NCI-H524 (cell line): ENCODE data around the gene AK5.
A peak's percentile ranks its signal among the peaks of the same experiment; 100 is the strongest.

ENCODE experiments used
- DNase-seq, 2 experiments: peaks; one replicate each; lab custom pipeline; 2025; lab: John Stamatoyannopoulos, UW

The AK5 gene, protein sequence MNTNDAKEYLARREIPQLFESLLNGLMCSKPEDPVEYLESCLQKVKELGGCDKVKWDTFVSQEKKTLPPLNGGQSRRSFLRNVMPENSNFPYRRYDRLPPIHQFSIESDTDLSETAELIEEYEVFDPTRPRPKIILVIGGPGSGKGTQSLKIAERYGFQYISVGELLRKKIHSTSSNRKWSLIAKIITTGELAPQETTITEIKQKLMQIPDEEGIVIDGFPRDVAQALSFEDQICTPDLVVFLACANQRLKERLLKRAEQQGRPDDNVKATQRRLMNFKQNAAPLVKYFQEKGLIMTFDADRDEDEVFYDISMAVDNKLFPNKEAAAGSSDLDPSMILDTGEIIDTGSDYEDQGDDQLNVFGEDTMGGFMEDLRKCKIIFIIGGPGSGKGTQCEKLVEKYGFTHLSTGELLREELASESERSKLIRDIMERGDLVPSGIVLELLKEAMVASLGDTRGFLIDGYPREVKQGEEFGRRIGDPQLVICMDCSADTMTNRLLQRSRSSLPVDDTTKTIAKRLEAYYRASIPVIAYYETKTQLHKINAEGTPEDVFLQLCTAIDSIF

DNA sequence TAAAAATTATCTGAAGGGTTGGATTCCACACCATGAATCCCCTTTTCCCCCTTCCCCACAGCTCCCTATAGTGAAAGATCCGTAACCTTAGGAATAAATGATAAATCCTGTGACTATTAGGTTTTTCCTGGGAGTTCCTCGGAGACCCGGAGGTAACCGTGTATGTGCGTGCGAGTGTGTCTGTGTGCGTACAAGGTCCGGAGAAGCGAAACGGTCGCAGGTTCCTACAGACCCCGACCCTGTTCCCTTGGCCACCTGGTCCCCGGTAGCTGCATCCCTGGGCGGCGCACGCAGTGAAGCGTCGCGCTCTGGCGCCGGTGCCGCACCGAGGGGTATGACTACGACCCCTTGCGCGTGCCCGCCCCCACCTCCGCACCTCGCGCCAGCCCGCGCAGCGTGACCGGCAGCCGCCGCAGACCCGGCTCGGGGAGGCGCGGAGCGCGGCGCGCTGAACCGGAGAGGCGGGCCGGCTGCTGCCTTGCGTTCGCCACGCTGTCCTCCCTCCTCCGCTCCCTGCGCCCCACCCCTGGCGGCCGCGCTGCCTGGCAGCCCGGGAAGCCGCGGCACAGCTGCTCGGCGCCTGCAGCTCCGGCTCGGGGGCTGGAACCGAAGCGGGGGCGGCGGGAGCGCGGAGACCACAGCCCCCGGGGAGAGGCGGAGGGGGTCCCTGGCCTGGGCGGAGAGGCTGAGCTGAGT lies at the start of gene AK5:
TSS of gene AK5 (plus strand) at position 529 of the 696 bp plus-strand sequence. CDS start 295 bp downstream, outside the sequence.
- peak in 1 of 2 experiments; percentile 41 for DNase-seq

DNA sequence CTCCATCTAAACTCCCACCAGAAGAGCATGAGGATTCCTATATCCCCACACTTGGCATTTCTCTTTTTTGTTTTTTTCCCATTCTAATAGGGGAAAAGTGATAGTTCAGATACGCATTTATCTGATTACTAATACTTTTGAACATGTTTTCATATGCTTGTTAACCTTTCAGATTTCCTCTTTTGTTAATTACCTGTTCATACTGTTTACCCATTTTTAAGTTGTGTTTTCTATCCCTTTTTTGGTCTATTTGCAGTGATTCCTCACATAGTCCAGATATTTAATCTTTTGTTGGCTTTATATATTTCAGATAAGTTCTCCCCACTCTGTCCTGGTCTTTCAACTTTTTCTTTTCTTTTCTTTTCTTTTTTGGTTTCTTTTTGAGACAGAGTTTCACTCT lies 49.0 kb upstream of the AK5 start:
- no peak for DNase-seq

DNA sequence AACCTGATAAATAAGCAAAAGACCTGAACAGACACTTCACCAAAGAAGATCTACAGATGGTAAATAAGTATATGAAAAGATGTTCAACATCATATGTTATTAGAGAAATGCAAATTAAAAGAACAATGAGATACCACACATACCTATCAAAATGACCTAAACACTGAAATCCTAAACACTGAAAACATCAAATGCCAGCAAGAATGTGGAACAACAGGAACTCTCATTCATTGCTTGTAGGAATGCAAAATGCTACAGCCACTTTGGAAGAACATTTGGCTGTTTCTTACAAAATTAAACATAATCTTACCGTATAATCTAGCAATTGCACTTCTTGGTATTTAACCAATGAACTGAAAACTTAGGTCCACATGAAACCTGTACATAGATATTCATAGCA lies 47.7 kb upstream of the AK5 start:
- DNase-seq: no peak

DNA sequence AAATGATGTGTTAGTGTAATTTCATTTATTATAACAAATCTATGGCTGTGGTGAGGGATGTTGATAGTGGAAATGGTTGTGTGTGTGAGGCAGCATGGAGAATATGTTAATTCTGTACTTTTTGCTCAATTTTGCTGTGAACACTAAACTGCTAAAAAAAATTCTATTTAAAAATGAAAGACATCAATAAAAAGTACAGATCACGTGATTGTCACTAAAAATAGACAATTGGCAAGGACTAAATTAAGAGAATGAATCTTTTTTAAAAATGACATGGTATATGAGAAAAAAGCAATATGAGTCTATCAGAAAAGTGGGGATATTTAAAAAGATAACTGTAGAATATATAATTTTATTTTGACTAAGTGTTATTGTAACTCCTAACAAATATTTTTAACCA lies 46.9 kb upstream of the AK5 start:
- no peak for DNase-seq

DNA sequence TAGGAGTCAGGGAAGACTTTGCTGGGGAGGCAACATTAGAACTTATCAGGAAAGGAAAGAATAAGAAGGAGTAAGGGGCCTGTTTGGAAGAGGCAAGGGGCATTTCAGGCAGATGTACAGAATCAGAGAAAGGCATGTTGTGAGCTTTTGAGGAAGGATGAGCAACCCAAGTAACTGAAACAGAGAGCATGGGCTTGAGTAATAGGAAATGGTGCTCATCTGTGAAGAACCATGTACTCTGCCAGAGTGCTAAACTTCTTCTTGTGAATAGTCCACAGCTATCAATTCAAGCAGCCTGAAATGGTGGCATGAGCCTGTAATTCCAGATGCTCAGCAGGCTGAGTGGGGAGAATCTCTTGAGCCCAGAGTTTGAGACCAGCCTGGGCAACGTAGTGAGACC lies 43.4 kb upstream of the AK5 start:
- DNase-seq: no peak

DNA sequence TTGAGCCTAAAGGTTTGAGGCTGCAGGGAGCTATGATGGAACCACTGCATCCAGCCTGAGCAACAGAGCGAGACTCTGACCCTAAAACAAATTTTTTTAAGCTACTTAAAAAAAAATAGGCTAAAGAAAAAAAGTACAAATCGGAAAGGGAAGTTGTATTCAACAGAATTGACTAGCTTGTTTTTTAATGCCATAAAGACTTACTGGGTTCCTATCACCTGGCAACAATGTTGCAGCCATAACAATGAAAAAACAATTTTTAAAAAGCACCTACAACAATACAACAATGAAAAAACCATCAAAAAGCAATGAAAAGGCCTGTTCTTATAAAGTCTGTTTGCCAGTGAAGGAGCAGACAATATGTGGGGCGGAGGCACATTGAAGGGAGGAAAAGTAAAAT lies 42.5 kb upstream of the AK5 start:
- no peak for DNase-seq

- no peak for DNase-seq
Observed at GRCh38 chr1:77245830-77246229, 36.0 kb upstream of the AK5 start.

DNA sequence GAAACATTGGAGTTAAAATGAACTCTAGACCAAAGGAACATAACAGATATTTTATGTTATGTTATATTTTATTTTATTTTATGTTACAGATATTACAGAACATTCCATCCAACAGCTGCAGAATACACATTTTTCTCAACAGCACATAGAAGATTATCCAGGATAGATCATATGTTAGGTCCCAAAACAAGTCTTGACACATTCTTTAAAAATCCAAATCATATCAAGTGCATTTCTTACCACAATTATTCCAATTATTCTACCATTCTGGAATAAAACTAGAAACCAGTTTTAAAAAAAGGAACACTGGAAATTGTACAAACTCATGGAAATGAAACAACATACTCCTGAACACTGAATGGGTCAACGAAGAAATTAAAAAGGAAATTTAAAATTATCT lies 31.7 kb upstream of the AK5 start:
- DNase-seq: no peak

DNA sequence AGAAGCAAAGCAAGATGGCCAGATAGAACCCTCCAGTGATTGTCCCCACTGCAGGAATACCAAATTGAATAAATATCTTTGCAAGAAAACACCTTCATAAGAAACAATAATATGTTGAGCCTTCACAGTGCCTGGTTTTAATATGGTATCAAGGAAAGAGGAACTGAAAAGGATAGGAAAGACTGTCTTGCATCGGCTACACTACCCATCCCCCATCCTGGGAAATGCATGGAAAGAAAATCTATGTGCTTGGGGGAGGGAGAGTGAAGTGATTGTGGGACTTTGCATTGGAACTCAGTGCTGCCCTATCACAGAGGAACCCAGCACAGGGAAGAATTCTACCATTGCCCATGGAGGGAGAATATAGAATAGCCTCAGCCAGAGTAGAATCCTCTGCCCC lies 28.6 kb upstream of the AK5 start:
- DNase-seq: no peak

GRCh38 chr1:77263708-77264107 lies 18.1 kb upstream of the AK5 start:
- no peak for DNase-seq

- no peak for DNase-seq
Observed at GRCh38 chr1:77265180-77265579, 16.6 kb upstream of the AK5 start.

DNA sequence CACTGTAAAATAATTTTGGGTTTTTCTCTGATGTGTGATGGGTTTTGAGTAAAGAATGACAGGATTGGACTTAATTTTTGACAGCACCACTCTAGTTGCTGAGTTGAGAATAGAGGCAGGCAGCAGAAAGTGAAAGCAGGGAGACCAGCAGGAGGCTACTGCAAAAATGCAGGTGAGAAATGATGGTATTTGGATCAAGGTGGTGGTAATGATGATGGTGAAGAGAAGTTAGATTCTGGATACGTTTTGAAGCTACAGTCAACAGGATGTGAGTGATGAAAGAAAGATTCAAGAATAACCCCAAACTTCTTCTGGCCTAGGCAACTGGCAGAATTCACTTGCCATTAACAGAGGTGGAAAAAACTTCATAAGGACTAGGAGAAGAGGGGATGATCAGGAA lies 14.8 kb upstream of the AK5 start:
- no peak for DNase-seq

GRCh38 chr1:77271852-77272580 lies 9.8 kb upstream of the AK5 start:
- no peak for DNase-seq

DNA sequence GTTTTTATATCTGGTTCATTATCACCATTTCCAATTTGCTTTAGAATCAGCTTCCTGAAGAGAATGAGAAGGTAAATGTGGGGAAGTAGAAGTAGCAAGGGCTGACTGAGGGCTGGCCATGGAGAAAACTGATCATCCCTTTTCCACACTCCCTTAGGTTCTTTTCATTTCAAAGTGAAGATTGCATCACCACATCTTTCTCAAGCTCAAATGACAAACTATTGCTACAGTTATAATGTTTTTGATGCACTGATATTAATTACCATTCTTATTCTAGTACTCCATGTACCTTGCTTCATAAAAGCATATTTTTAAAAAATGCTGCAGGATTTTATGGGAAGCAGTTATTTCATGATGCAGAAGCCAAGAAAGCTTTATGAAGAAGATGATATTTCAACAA lies 7.9 kb upstream of the AK5 start:
- no peak for DNase-seq

DNA sequence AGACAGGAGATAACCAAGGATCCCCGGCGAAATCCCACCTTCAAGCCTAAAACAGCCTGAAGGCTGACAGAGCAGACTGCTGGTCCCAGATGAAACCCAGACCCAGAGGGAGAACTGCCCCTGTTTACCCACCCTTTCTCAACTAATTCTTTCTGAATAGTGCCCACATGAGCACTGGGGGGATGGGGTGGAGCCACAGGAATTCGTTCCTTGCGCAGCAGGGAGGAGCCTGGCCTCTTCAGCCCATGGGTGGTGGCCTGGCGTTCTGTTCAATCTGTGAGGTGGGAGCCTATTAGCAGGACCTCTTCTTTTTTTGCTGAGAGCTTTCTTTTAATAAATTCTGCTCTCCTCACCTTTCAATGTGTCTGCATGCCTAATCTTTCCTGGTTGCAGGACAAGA lies 6.6 kb upstream of the AK5 start:
- no peak for DNase-seq

DNA sequence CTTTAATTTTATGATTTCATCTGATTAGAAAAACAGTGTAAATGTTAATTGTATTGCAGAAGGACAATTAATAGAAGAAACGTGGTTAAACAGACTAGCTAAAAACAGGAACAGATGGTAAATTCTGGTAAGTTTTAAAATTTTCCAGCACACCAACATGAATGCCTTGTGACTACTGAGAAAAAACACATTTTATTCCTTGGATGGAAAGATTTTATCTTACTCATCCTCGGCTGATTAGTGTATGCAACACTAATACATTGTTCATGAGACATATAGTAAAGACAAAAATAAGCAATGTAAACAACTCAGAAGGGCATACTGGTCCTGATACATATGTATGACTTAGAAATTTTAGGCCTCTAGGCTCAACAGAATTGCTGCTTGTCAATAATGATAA lies 4.9 kb upstream of the AK5 start:
- DNase-seq: no peak

DNA sequence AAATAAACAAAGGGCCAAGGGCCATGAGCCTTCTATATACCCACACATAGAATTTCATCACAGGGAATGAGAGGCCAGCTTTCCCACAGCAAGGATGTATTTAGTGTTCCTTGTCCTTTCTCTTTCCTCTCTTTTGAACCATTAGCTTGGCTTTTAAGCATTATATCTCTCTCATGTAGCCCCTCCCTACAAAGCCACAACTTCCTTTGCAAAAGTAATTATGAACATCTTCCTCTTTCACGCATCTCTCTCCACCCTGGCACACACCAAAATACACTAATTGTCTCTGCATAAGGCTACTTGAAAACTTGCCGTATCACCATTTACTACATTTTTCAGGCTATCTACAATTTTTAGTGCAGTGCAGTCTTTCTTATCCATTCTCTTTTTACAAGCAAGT lies 1.9 kb upstream of the AK5 start:
- no peak for DNase-seq

DNA sequence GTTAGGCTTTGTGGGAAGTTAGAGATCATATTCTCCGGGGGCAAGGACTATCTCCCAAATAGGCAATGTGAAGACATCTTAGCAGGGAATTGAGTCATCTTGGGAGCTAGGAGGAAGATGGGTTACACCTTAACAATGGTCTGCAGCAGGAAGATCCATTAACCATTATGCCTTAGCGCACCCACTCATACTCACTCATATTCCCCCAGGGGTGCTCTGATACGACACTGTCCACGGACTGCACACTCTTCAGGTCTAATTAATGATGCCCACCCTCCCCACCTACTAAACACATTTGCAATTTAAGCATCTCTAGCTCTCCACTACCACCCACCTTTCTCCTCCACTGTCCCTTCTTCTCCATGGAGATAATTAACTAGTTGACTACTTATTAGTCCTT lies 857 bp upstream of the AK5 start:
- DNase-seq: no peak

- DNase-seq: peak in 1 of 2 experiments; percentile 63
Observed at GRCh38 chr1:77282187-77282865, 507 bp downstream of the AK5 start.

GRCh38 chr1:77282866-77283539 lies 1.2 kb downstream of the AK5 start:
- DNase-seq: peak in 1 of 2 experiments; percentile 33

GRCh38 chr1:77283701-77284425 lies 2.0 kb downstream of the AK5 start:
- DNase-seq: no peak
